ENCODE data around the gene NMRAL1. TPM values are rescaled to one million over a fixed set of nuclear protein-coding genes. Genes with fewer than 3 reads are reported as not detected.

NMRAL1 gene
- polyA plus RNA-seq, 1 of the 3 experiments (the other 2 are of a cell fraction): 99.9 TPM

- Histone ChIP-seq H3K27me3 (ENCODE audit: insufficient read depth) (no peaks in the 10 kb centered on the region), H3K36me3 (replicated peaks in 1 of 2; ENCODE audit: control insufficient read depth in 1 of 2, insufficient read depth in 2 of 2, low read length in 1 of 2) (peaks cover 19 to 20% of the 10 kb centered on the region in 2 experiments), H3K9me2 (no peaks in the 10 kb centered on the region), H3K27ac (ENCODE audit: low read depth in 2 of 2, low read length in 1 of 2) (no peak overlapping the region), H3K9ac (no peak overlapping the region), H3K4me2 (no peak overlapping the region), H3F3A (replicated peaks; ENCODE audit: insufficient read depth) (peaks cover 16% of the 10 kb centered on the region), H2AFZ (ENCODE audit: low read depth) (no peak overlapping the region), H3K4me3 (ENCODE audit: low read depth in 2 of 2, low read length in 1 of 2) (no peak overlapping the region), H3K4me1 (ENCODE audit: control insufficient read depth in 1 of 2, insufficient read depth in 2 of 2, low read depth in 1 of 2, low read length in 1 of 2) (peaks cover 0 to 8% of the 10 kb centered on the region in 2 experiments; a peak in 1 of 4 replicates), H4K20me1 (ENCODE audit: insufficient read depth) (no peaks in the 10 kb centered on the region), H3K79me2 (ENCODE audit: insufficient read depth) (0 out of 2 replicates have a peak, but pooled peaks cover 3% of the 10 kb centered on the region), H3K9me3 (no peaks in the 10 kb centered on the region)
- 97% methylated on average over 19 of the region's 32 CpGs for WGBS (ENCODE audit: low lambda C conversion rate)
- TF ChIP-seq SMC3 (IDR thresholded peaks at IDR 0.05; ENCODE audit: low read depth, low read length) (no peak), RCOR1 (IDR thresholded peaks at IDR 0.05; ENCODE audit: low read length) (no peak), JUND (IDR thresholded peaks at IDR 0.05) (no peak), ZBTB33 (IDR thresholded peaks at IDR 0.05; ENCODE audit: borderline replicate concordance, low read depth) (no peak), TEAD4 (IDR thresholded peaks at IDR 0.05; ENCODE audit: borderline replicate concordance, insufficient read depth) (no peak), MAX (IDR thresholded peaks at IDR 0.05; ENCODE audit: low read depth) (no peak), POLR2AphosphoS5 (IDR thresholded peaks at IDR 0.05; ENCODE audit: low read depth, low read length) (no peak), TAF1 (IDR thresholded peaks at IDR 0.05; ENCODE audit: borderline replicate concordance, low read depth, low read length) (no peak), GATA2 (CRISPR knock-in tag; IDR thresholded peaks at IDR 0.05) (no peak), GABPA (IDR thresholded peaks at IDR 0.05; ENCODE audit: low read depth) (no peak), PBX3 (IDR thresholded peaks at IDR 0.05) (no peak), NFIC (IDR thresholded peaks at IDR 0.05; ENCODE audit: borderline replicate concordance) (no peak), NRF1 (IDR thresholded peaks at IDR 0.05; ENCODE audit: low read depth, low read length) (no peak), FOSL2 (IDR thresholded peaks at IDR 0.05; ENCODE audit: borderline replicate concordance, low read depth) (no peak)
- no peak for DNase-seq
- CTCF ChIA-PET: no interaction called here
- POLR2A ChIA-PET: interaction anchor here (1.0 kb wide), 1 partner anchor 11 kb away, joined by 3 read pairs; no protein-coding TSS in a partner anchor
Observed at GRCh38 chr16:4465977-4466779, 8.2 kb downstream of the NMRAL1 start.
